Measurements from ENCODE around the gene MESP1. TPM values are rescaled to one million over a fixed set of nuclear protein-coding genes. Genes with fewer than 3 reads are reported as not detected.

The MESP1 gene
- total RNA-seq, 2 experiments from 2014 or later = 4.4 to 6.6 TPM

- no peaks in the 10 kb centered on the region for H3K9me3 Mint-ChIP-seq
- no peak for DNase-seq
- intact Hi-C loops (cut with micrococcal nuclease) = loop anchor here (2.0 to 10.0 kb wide), 2 partner anchors 325 to 523 kb away; no protein-coding TSS in a partner anchor
- CTCF ChIA-PET = interaction anchor here (0.6 to 5.7 kb wide), 22 partner anchors 9 to 341 kb away, joined by 3 to 55 read pairs (median 6); partner anchors contain the start of gene MESP1
- no peaks in the 10 kb centered on the region for H3K4me1 Mint-ChIP-seq (ENCODE audit: low read depth)
- no peaks in the 10 kb centered on the region for H3K27me3 Mint-ChIP-seq (ENCODE audit: low read depth)
- H3K27ac Mint-ChIP-seq = no peak overlapping the region
- H3K36me3 Mint-ChIP-seq (ENCODE audit: low read depth) = no peaks in the 10 kb centered on the region
- H3K4me3 Mint-ChIP-seq = no peak overlapping the region
Observed at GRCh38 chr15:89761929-89762328, 10.9 kb upstream of the MESP1 start.

- Mint-ChIP-seq H3K27ac (no peak overlapping the region), H3K9me3 (no peaks in the 10 kb centered on the region), H3K36me3 (ENCODE audit: low read depth) (no peaks in the 10 kb centered on the region), H3K27me3 (ENCODE audit: low read depth) (no peaks in the 10 kb centered on the region), H3K4me1 (ENCODE audit: low read depth) (no peaks in the 10 kb centered on the region), H3K4me3 (no peak overlapping the region)
- CTCF ChIA-PET = interaction anchor here (0.6 to 5.7 kb wide), 34 partner anchors 9 to 342 kb away, joined by 3 to 55 read pairs (median 4); partner anchors contain the start of genes ANPEP and MESP1
- DNase-seq = no peak
- intact Hi-C loops (cut with micrococcal nuclease) = loop anchor here (2.0 to 10.0 kb wide), 2 partner anchors 326 to 524 kb away; no protein-coding TSS in a partner anchor
Observed at GRCh38 chr15:89761009-89761831, 10.2 kb upstream of the MESP1 start.

GRCh38 chr15:89760303-89761008 lies 9.4 kb upstream of the MESP1 start:
- Mint-ChIP-seq H3K9me3 (no peaks in the 10 kb centered on the region), H3K4me1 (ENCODE audit: low read depth) (no peaks in the 10 kb centered on the region), H3K4me3 (no peak overlapping the region), H3K36me3 (ENCODE audit: low read depth) (no peaks in the 10 kb centered on the region), H3K27me3 (ENCODE audit: low read depth) (no peaks in the 10 kb centered on the region), H3K27ac (no peak overlapping the region)
- intact Hi-C loops (cut with micrococcal nuclease) = loop anchor here (1.0 to 10.0 kb wide), 4 partner anchors 115 to 524 kb away; no protein-coding TSS in a partner anchor
- CTCF ChIA-PET = interaction anchor here (0.6 to 5.7 kb wide), 30 partner anchors 9 to 343 kb away, joined by 3 to 55 read pairs (median 4); partner anchors contain the start of genes ANPEP and MESP1
- peak; percentile 85 for DNase-seq

GRCh38 chr15:89759835-89760234 lies 8.8 kb upstream of the MESP1 start:
- Mint-ChIP-seq H3K36me3 (ENCODE audit: low read depth) (no peaks in the 10 kb centered on the region), H3K27ac (no peak overlapping the region), H3K9me3 (no peaks in the 10 kb centered on the region), H3K4me3 (no peak overlapping the region), H3K27me3 (ENCODE audit: low read depth) (no peaks in the 10 kb centered on the region), H3K4me1 (ENCODE audit: low read depth) (no peaks in the 10 kb centered on the region)
- intact Hi-C loops (cut with micrococcal nuclease) = loop anchor here (1.0 to 10.0 kb wide), 4 partner anchors 115 to 525 kb away; no protein-coding TSS in a partner anchor
- CTCF ChIA-PET = interaction anchor here (0.7 to 5.7 kb wide), 14 partner anchors 8 to 328 kb away, joined by 3 to 55 read pairs (median 7); partner anchors contain the start of gene MESP1
- no peak for DNase-seq

GRCh38 chr15:89758981-89759380 lies 7.9 kb upstream of the MESP1 start:
- Mint-ChIP-seq H3K36me3 (ENCODE audit: low read depth) (no peaks in the 10 kb centered on the region), H3K27ac (no peak overlapping the region), H3K4me1 (ENCODE audit: low read depth) (no peaks in the 10 kb centered on the region), H3K9me3 (no peaks in the 10 kb centered on the region), H3K27me3 (ENCODE audit: low read depth) (no peaks in the 10 kb centered on the region), H3K4me3 (no peak overlapping the region)
- CTCF ChIA-PET = interaction anchor here (5.7 kb wide), 1 partner anchor 116 kb away, joined by 55 read pairs; no protein-coding TSS in a partner anchor
- intact Hi-C loops (cut with micrococcal nuclease) = no loop called here
- no peak for DNase-seq

GRCh38 chr15:89758283-89758682 lies 7.2 kb upstream of the MESP1 start:
- DNase-seq = no peak
- Mint-ChIP-seq H3K4me3 (no peak overlapping the region), H3K27me3 (ENCODE audit: low read depth) (no peaks in the 10 kb centered on the region), H3K9me3 (no peaks in the 10 kb centered on the region), H3K4me1 (ENCODE audit: low read depth) (no peaks in the 10 kb centered on the region), H3K27ac (no peak overlapping the region), H3K36me3 (ENCODE audit: low read depth) (no peaks in the 10 kb centered on the region)
- CTCF ChIA-PET = interaction anchor here (5.7 kb wide), 1 partner anchor 117 kb away, joined by 55 read pairs; no protein-coding TSS in a partner anchor
- intact Hi-C loops (cut with micrococcal nuclease) = no loop called here

GRCh38 chr15:89756897-89757296 lies 5.8 kb upstream of the MESP1 start:
- CTCF ChIA-PET = interaction anchor here (1.8 to 5.7 kb wide), 2 partner anchors 17 to 118 kb away, joined by 7 to 55 read pairs; no protein-coding TSS in a partner anchor
- no peaks in the 10 kb centered on the region for H3K9me3 Mint-ChIP-seq
- no peaks in the 10 kb centered on the region for H3K4me1 Mint-ChIP-seq (ENCODE audit: low read depth)
- no peak overlapping the region for H3K27ac Mint-ChIP-seq
- peaks cover 4% of the 10 kb centered on the region for H3K27me3 Mint-ChIP-seq (ENCODE audit: low read depth)
- H3K4me3 Mint-ChIP-seq = no peak overlapping the region
- no peak for DNase-seq
- no peaks in the 10 kb centered on the region for H3K36me3 Mint-ChIP-seq (ENCODE audit: low read depth)
- intact Hi-C loops (cut with micrococcal nuclease) = no loop called here

- DNase-seq = no peak
- no peaks in the 10 kb centered on the region for H3K36me3 Mint-ChIP-seq (ENCODE audit: low read depth)
- no peaks in the 10 kb centered on the region for H3K9me3 Mint-ChIP-seq
- CTCF ChIA-PET = interaction anchor here (1.3 kb wide), 1 partner anchor 119 kb away, joined by 5 read pairs; no protein-coding TSS in a partner anchor
- peaks cover 10% of the 10 kb centered on the region for H3K27me3 Mint-ChIP-seq (ENCODE audit: low read depth)
- intact Hi-C loops (cut with micrococcal nuclease) = no loop called here
- no peak overlapping the region for H3K27ac Mint-ChIP-seq
- H3K4me1 Mint-ChIP-seq (ENCODE audit: low read depth) = no peaks in the 10 kb centered on the region
- H3K4me3 Mint-ChIP-seq = no peak overlapping the region
Observed at GRCh38 chr15:89755701-89756100, 4.7 kb upstream of the MESP1 start.

- peaks cover 4% of the 10 kb centered on the region for H3K4me1 Mint-ChIP-seq (ENCODE audit: low read depth)
- CTCF ChIA-PET = interaction anchor here (0.6 to 1.3 kb wide), 4 partner anchors 14 to 328 kb away, joined by 3 to 7 read pairs (median 4); no protein-coding TSS in a partner anchor
- no peak overlapping the region for H3K27ac Mint-ChIP-seq
- no peaks in the 10 kb centered on the region for H3K36me3 Mint-ChIP-seq (ENCODE audit: low read depth)
- DNase-seq = no peak
- H3K4me3 Mint-ChIP-seq = no peak overlapping the region
- intact Hi-C loops (cut with micrococcal nuclease) = loop anchor here (5.0 kb wide), 1 partner anchor 138 kb away; the partner anchor contains the start of gene AP3S2
- peaks cover 13% of the 10 kb centered on the region for H3K27me3 Mint-ChIP-seq (ENCODE audit: low read depth)
- no peaks in the 10 kb centered on the region for H3K9me3 Mint-ChIP-seq
Observed at GRCh38 chr15:89754361-89755154, 3.5 kb upstream of the MESP1 start.

GRCh38 chr15:89753855-89754254 lies 2.8 kb upstream of the MESP1 start:
- H3K27me3 Mint-ChIP-seq (ENCODE audit: low read depth) = peaks cover 16% of the 10 kb centered on the region
- CTCF ChIA-PET = interaction anchor here (0.7 to 1.2 kb wide), 2 partner anchors 14 to 329 kb away, joined by 3 to 7 read pairs; no protein-coding TSS in a partner anchor
- H3K9me3 Mint-ChIP-seq = no peaks in the 10 kb centered on the region
- H3K36me3 Mint-ChIP-seq (ENCODE audit: low read depth) = no peaks in the 10 kb centered on the region
- H3K27ac Mint-ChIP-seq = no peak overlapping the region
- H3K4me1 Mint-ChIP-seq (ENCODE audit: low read depth) = peaks cover 5% of the 10 kb centered on the region
- intact Hi-C loops (cut with micrococcal nuclease) = loop anchor here (5.0 kb wide), 1 partner anchor 138 kb away; the partner anchor contains the start of gene AP3S2
- no peak overlapping the region for H3K4me3 Mint-ChIP-seq
- DNase-seq = no peak

- Mint-ChIP-seq H3K4me1 (ENCODE audit: low read depth) (peaks cover 5% of the 10 kb centered on the region), H3K27ac (no peak overlapping the region), H3K4me3 (peak overlapping the region; percentile 34), H3K27me3 (ENCODE audit: low read depth) (peaks cover 16% of the 10 kb centered on the region), H3K9me3 (no peaks in the 10 kb centered on the region), H3K36me3 (ENCODE audit: low read depth) (no peaks in the 10 kb centered on the region)
- CTCF ChIA-PET = interaction anchor here (0.6 to 3.7 kb wide), 3 partner anchors 9 to 371 kb away, joined by 3 to 25 read pairs (median 3); no protein-coding TSS in a partner anchor
- DNase-seq = no peak
- intact Hi-C loops (cut with micrococcal nuclease) = loop anchor here (5.0 kb wide), 1 partner anchor 141 kb away; the partner anchor contains the start of gene AP3S2
Observed at GRCh38 chr15:89751748-89752147, 699 bp upstream of the MESP1 start.
